ENCODE data around the gene GLIPR1.
"Not testable (repeated sequence)": the region's sequence is repeated elsewhere in the genome, so short reads cannot be mapped to it uniquely, and the experiment has no call there.

The GLIPR1 gene
- total RNA-seq: 89.9 reads per million, percentile 80 among the genes with 10 or more reads in this experiment

- DNase-seq: peak; percentile 60
Measured at GRCh38 chr12:75480469-75480949, at the start of gene GLIPR1. Gene GLIPR1, plus strand, starts transcription at chr12:75480755. Its CDS starts 126 bp downstream, at chr12:75480881.

- no peak for DNase-seq
Measured at GRCh38 chr12:75432924-75433323, 47.6 kb upstream of the GLIPR1 start.

GRCh38 chr12:75437564-75437963 lies 43.0 kb upstream of the GLIPR1 start:
- DNase-seq: peak; percentile 5

GRCh38 chr12:75438059-75438754 lies 42.3 kb upstream of the GLIPR1 start:
- no peak for DNase-seq

GRCh38 chr12:75439048-75439447 lies 41.5 kb upstream of the GLIPR1 start:
- DNase-seq: no peak

GRCh38 chr12:75439930-75440329 lies 40.6 kb upstream of the GLIPR1 start:
- no peak for DNase-seq

- DNase-seq: not testable (repeated sequence)
Measured at GRCh38 chr12:75441687-75442449, 38.7 kb upstream of the GLIPR1 start.

GRCh38 chr12:75442454-75442853 lies 38.1 kb upstream of the GLIPR1 start:
- DNase-seq: not testable (repeated sequence)

GRCh38 chr12:75443709-75444108 lies 36.8 kb upstream of the GLIPR1 start:
- DNase-seq: no peak

GRCh38 chr12:75444429-75445136 lies 36.0 kb upstream of the GLIPR1 start:
- DNase-seq: no peak

GRCh38 chr12:75445137-75445507 lies 35.4 kb upstream of the GLIPR1 start:
- not testable (repeated sequence) for DNase-seq

- DNase-seq: no peak
Measured at GRCh38 chr12:75446857-75447256, 33.7 kb upstream of the GLIPR1 start.

- no peak for DNase-seq
Measured at GRCh38 chr12:75447691-75448393, 32.7 kb upstream of the GLIPR1 start.

- no peak for DNase-seq
Measured at GRCh38 chr12:75452675-75453330, 27.8 kb upstream of the GLIPR1 start.

- DNase-seq: no peak
Measured at GRCh38 chr12:75455839-75456238, 24.7 kb upstream of the GLIPR1 start.

GRCh38 chr12:75457191-75457590 lies 23.4 kb upstream of the GLIPR1 start:
- no peak for DNase-seq

- not testable (repeated sequence) for DNase-seq
Measured at GRCh38 chr12:75457866-75458265, 22.7 kb upstream of the GLIPR1 start.

- DNase-seq: no peak
Measured at GRCh38 chr12:75459755-75460154, 20.8 kb upstream of the GLIPR1 start.

GRCh38 chr12:75460204-75460603 lies 20.4 kb upstream of the GLIPR1 start:
- no peak for DNase-seq

GRCh38 chr12:75471902-75472890 lies 8.4 kb upstream of the GLIPR1 start:
- DNase-seq: no peak

- DNase-seq: no peak
Measured at GRCh38 chr12:75474116-75474515, 6.4 kb upstream of the GLIPR1 start.

Data from effector CD4-positive, alpha-beta T cell (primary cell).